Mucosa of rectum (tissue), 2 donors: Measurements from ENCODE around the gene USP47.

Experiments used
- H3K27ac ChIP-seq, 2 donors: one replicate each; pipeline ENCODE4 v1.7.0; 2013; ENCODE audit warnings: inconsistent platforms in 2 of 2, low read depth in 2 of 2, low read length in 2 of 2
- H3K27me3 ChIP-seq, 2 donors: one replicate each; pipeline ENCODE4 v1.7.0; 2013; ENCODE audit warnings: low read length in 2 of 2; ENCODE audit not compliant: control insufficient read depth in 2 of 2, insufficient read depth in 2 of 2
- H3K36me3 ChIP-seq, 2 donors: one replicate each; pipeline ENCODE4 v1.7.0; 2013; ENCODE audit warnings: low read length in 2 of 2; ENCODE audit not compliant: control insufficient read depth in 2 of 2, insufficient read depth in 2 of 2
- H3K4me1 ChIP-seq, 2 donors: one replicate each; pipeline ENCODE4 v1.7.0; 2013; ENCODE audit warnings: low read length in 2 of 2, mild to moderate bottlenecking in 1 of 2; ENCODE audit not compliant: control insufficient read depth in 2 of 2, insufficient read depth in 2 of 2
- H3K4me3 ChIP-seq, 2 donors: one replicate each; pipeline ENCODE4 v1.7.0; 2013; ENCODE audit warnings: low read length in 2 of 2
- H3K9ac ChIP-seq, 2 donors: one replicate each; pipeline ENCODE4 v1.7.0; 2013; ENCODE audit warnings: low read length in 2 of 2, low read depth in 1 of 2, mild to moderate bottlenecking in 1 of 2
- H3K9me3 ChIP-seq, 2 donors: one replicate each; pipeline ENCODE4 v1.7.0; 2013; ENCODE audit warnings: low read length in 2 of 2; ENCODE audit not compliant: control insufficient read depth in 2 of 2
- donor health status: healthy.
- donor health status: Normal muscosa, but diverticular disease.

The USP47 gene

DNA sequence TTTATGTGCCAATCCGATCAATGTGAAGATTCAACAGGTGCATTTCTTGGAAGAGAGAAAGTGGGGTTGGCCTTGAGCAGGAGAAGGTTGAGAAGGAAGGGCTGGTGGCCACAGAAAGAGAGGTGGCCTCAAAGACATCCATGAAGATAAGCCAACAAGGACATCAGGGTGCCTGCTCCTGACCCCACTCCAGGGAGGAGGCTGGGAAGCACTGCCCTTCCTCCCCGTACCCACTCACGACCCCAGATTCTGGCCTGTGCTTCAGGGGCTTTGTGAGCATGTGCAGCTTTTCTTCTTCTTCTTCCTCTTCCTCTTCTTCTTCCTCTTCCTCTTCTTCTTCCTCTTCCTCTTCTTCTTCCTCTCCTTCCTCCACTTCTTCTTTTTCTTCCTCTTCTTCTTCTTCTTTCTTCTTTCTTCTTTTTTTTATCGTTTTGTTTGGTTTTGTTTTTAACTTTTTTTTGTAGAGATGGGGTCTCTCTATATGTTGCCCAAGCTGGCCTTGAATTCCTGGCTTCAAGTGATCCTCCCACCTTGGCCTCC is 136.4 kb downstream of the USP47 start:
- H3K4me1 ChIP-seq: peaks cover 9 to 16% of the 10 kb centered on the region in 2 donors
- H3K27me3 ChIP-seq: no peaks in the 10 kb centered on the region
- H3K27ac ChIP-seq: no peak overlapping the region
- H3K9ac ChIP-seq: no peak overlapping the region
- no peaks in the 10 kb centered on the region for H3K36me3 ChIP-seq
- no peak overlapping the region for H3K4me3 ChIP-seq
- no peaks in the 10 kb centered on the region for H3K9me3 ChIP-seq

DNA sequence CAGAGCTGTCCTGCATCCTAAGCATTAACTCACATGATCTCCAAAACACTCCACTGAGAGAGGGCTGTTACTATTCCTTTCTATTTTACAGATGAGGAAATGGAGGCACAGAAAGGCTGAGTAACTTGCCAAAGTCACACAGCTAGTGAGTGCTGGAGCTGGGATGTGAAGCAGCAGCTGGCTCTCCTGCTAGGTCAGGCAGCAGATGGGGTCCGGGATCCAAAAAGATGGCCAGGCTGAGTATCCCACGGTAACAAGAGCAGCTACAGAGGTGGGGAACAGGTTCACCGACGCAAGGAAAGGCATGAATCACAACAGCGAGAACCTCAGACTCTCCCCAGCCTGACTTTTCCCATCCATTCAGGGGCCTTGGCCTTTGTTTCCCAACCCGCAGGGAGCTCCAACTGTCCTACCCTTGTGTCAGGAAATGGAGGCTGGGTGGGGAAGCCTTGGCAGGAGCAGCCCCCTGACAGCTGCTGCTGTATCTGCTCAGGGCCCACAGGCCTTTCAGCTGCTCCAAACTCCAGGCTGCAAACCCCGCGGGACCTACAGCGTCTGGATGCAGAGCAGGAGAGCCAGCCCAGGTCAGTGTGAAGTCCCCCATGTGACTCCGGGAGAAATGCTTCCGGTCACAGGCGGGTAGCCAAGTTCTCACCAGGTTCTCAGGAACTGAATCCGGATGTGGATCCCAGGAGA is 137.2 kb downstream of the USP47 start:
- H3K27ac ChIP-seq: peak overlapping the region in 1 of 2 donors; percentile 11
- H3K4me1 ChIP-seq: peaks cover 9 to 16% of the 10 kb centered on the region in 2 donors
- H3K27me3 ChIP-seq: no peaks in the 10 kb centered on the region
- H3K9me3 ChIP-seq: no peaks in the 10 kb centered on the region
- H3K9ac ChIP-seq: no peak overlapping the region
- H3K36me3 ChIP-seq: no peaks in the 10 kb centered on the region
- no peak overlapping the region for H3K4me3 ChIP-seq

DNA sequence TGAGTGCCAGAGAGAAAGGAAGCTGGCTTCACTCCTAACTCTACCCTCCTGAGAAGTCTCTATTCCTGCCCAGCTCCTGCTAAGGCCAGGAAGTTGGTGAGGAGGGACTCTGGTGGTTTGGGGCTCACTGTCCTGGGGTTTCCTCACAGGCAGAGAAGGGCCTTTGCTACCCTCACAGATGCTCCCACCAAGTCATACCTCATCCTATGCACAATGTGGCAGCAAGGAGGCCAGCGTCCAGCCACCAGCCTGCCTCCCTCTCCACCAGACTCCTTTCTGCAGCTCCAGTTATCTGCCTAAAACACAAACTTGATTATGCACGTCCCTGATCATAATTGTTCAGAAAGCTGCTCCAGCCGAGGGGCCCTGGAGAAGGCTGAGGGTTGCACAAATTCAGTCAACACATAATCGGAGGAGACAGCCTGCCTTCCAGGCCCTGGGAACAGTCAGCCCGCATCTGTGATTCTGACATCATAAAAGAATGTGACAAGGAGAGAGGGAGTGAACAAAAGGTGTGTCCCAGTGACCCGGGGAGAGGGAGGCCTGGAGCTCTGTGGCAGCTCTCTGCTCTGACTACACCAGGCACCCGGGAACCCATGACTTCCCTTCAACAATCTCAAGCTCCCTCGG is 137.8 kb downstream of the USP47 start:
- no peaks in the 10 kb centered on the region for H3K9me3 ChIP-seq
- peak overlapping the region in 1 of 2 donors; percentile 20 for H3K27ac ChIP-seq
- H3K27me3 ChIP-seq: no peaks in the 10 kb centered on the region
- no peaks in the 10 kb centered on the region for H3K36me3 ChIP-seq
- H3K4me1 ChIP-seq: peaks cover 9 to 16% of the 10 kb centered on the region in 2 donors
- H3K9ac ChIP-seq: no peak overlapping the region
- H3K4me3 ChIP-seq: no peak overlapping the region

DNA sequence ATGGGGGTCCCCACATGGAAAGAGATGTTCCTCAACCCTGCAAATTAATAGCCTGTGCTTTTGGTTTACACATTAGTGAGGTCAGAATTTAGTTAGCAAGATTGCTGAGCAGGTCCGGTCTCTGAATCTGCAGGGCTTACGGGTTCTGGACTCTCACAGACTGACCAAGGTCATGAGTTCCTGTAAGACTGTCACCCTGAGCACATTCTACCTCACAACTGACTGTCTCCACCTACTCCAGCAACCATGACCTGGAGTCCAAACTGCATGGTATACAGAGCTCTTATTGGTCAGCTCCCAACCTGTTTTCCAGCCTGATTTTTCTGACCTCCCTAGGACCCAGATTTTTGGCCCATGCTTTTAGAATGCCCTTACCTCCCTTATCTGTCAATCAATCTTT is 138.4 kb downstream of the USP47 start:
- Histone ChIP-seq H3K36me3 (no peaks in the 10 kb centered on the region), H3K4me1 (peaks cover 9 to 16% of the 10 kb centered on the region in 2 donors), H3K27ac (no peak overlapping the region), H3K9ac (no peak overlapping the region), H3K4me3 (no peak overlapping the region), H3K27me3 (no peaks in the 10 kb centered on the region), H3K9me3 (no peaks in the 10 kb centered on the region)

DNA sequence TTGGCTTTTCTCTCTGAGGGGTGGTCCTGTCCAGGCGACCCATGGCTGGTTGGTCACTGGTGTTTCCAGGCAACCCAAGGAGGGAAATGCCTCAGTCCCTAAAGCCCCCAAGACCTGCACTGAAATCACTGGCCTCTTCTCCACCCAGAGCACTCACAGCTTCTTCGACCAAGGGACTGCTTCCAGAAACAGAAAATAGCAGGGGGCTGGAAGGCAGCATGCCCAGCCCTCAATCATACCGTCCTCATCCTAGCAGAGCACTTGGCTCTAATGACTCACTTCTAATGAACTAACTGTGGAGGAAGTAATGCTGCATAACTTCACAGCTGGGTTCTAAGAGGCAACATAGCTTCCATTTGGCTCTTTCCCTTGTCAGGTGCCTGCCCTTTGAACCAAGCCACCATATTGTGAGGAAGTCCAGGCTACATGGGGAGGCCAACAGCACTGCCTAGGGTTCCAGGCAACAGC is 139.1 kb downstream of the USP47 start:
- H3K4me1 ChIP-seq: peaks cover 9 to 16% of the 10 kb centered on the region in 2 donors
- no peak overlapping the region for H3K9ac ChIP-seq
- no peaks in the 10 kb centered on the region for H3K27me3 ChIP-seq
- H3K36me3 ChIP-seq: no peaks in the 10 kb centered on the region
- no peak overlapping the region for H3K27ac ChIP-seq
- H3K9me3 ChIP-seq: no peaks in the 10 kb centered on the region
- H3K4me3 ChIP-seq: no peak overlapping the region

DNA sequence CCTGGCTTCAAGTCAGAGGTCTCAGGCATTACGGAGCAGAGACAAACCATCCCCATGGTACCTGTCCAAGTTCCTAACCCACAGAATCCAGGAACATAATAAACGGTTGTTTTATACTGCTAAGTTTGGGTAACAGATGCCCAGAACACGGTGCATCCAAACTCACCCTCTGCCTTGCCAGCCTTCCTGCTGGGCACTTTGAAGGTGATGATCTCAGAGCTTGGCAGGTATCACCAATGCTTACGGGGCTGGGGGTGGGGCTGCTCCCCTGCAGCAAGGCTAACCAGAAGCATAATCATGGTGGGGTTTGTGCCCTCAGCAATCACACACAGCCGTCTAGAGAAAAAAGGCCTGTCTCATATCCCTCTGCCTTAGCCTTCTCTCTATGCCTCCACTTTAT is 139.6 kb downstream of the USP47 start:
- Histone ChIP-seq H3K9me3 (no peaks in the 10 kb centered on the region), H3K27ac (no peak overlapping the region), H3K9ac (no peak overlapping the region), H3K4me1 (peaks cover 7 to 14% of the 10 kb centered on the region in 2 donors), H3K27me3 (no peaks in the 10 kb centered on the region), H3K36me3 (no peaks in the 10 kb centered on the region), H3K4me3 (no peak overlapping the region)

DNA sequence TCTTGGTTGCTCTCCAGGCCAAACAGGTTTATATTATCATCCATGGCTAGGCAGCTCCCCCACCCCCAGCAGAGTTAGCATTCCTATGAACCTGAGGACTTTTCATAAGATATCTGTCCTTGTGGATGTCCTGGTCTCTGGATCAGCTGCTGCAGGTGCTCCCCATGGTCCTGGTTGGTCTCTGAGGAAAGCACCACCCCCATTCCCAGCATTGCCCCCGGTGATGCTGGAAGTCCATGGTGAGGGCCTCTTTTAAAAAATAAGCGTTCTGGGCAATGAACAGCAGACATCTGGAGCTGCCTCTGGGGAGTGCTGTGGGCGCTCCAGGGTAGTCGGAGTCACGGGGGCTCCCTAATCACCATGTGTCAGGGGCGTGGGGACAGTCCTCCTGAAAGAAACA is 140.1 kb downstream of the USP47 start:
- no peaks in the 10 kb centered on the region for H3K9me3 ChIP-seq
- H3K36me3 ChIP-seq: no peaks in the 10 kb centered on the region
- no peak overlapping the region for H3K9ac ChIP-seq
- H3K27me3 ChIP-seq: no peaks in the 10 kb centered on the region
- H3K4me1 ChIP-seq: peaks cover 3 to 10% of the 10 kb centered on the region in 2 donors
- no peak overlapping the region for H3K4me3 ChIP-seq
- no peak overlapping the region for H3K27ac ChIP-seq

DNA sequence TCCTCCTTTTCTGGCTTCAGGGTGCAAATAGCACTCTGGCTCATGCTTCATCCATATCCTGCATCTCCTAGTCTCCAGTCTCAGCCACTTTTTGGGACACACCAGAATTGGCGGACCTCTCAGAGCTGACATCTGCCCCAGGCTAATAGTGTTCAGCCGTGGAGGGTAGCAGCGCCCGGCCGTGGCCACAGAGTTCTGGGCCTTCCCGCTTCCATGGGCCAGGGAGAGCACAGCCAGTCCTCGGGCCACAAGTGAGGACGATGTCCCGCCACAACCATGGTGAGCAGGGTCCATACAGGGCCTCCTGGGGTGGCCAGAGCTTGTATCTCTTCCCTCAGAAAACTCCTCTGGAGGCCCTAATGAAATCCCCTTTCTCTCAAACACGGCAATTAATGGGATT is 140.7 kb downstream of the USP47 start:
- H3K9me3 ChIP-seq: no peaks in the 10 kb centered on the region
- no peak overlapping the region for H3K4me3 ChIP-seq
- H3K27ac ChIP-seq: no peak overlapping the region
- H3K4me1 ChIP-seq: peaks cover 0 to 5% of the 10 kb centered on the region in 2 donors
- H3K36me3 ChIP-seq: no peaks in the 10 kb centered on the region
- no peaks in the 10 kb centered on the region for H3K27me3 ChIP-seq
- no peak overlapping the region for H3K9ac ChIP-seq

DNA sequence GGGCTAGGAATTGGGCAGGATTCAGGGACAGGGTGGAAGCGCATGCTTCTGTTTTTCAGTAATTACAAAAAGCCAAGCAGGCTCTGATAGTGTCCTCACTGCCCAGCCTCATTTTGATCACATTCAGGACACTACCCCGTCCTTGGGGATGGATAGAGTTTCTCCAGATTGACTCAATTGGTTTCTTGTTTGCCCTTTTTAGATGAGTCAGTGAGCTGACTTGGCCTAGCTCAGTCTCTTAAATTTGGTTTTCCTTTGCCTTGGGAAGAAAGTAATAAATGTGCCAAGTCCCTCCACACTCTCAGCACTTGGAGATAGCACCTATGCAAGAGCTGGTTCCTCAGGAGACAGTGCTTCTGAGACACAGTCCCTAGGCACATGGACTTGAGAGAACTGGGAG is 141.2 kb downstream of the USP47 start:
- no peaks in the 10 kb centered on the region for H3K27me3 ChIP-seq
- H3K4me1 ChIP-seq: peaks cover 0 to 3% of the 10 kb centered on the region in 2 donors
- no peak overlapping the region for H3K27ac ChIP-seq
- no peaks in the 10 kb centered on the region for H3K36me3 ChIP-seq
- H3K9me3 ChIP-seq: no peaks in the 10 kb centered on the region
- no peak overlapping the region for H3K4me3 ChIP-seq
- H3K9ac ChIP-seq: no peak overlapping the region

DNA sequence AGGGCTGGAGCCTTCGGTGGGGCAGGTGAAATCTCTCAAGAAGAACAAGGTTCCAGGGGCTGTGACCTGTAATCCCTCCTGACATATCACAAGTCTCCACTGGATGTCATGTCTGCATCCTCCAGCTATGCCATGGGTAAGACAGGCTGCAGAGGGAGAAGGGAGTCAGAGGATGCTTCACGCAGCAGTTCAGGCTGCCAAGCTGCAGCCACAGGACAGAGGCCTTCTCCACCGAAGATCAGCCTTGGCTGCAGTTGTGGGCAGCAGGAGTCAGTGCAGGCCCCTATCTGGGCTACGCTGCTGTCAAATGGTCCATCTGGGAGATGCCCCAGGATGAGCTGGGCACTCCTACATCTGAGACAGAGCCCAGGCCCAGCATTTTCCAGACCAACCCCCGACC is 141.7 kb downstream of the USP47 start:
- Histone ChIP-seq H3K9ac (no peak overlapping the region), H3K36me3 (no peaks in the 10 kb centered on the region), H3K27me3 (no peaks in the 10 kb centered on the region), H3K4me3 (no peak overlapping the region), H3K9me3 (no peaks in the 10 kb centered on the region), H3K27ac (no peak overlapping the region), H3K4me1 (peaks cover 0 to 3% of the 10 kb centered on the region in 2 donors)
